Raji (cell line): ENCODE results near the gene FOXRED2.

Source experiments
- POLR2A ChIP-seq: IDR thresholded peaks from 2 replicates; pipeline ENCODE4 v1.6.1; 2011; ENCODE audit warnings: low read depth, low read length, control low read depth; ENCODE audit not compliant: insufficient read depth

Gene FOXRED2

DNA sequence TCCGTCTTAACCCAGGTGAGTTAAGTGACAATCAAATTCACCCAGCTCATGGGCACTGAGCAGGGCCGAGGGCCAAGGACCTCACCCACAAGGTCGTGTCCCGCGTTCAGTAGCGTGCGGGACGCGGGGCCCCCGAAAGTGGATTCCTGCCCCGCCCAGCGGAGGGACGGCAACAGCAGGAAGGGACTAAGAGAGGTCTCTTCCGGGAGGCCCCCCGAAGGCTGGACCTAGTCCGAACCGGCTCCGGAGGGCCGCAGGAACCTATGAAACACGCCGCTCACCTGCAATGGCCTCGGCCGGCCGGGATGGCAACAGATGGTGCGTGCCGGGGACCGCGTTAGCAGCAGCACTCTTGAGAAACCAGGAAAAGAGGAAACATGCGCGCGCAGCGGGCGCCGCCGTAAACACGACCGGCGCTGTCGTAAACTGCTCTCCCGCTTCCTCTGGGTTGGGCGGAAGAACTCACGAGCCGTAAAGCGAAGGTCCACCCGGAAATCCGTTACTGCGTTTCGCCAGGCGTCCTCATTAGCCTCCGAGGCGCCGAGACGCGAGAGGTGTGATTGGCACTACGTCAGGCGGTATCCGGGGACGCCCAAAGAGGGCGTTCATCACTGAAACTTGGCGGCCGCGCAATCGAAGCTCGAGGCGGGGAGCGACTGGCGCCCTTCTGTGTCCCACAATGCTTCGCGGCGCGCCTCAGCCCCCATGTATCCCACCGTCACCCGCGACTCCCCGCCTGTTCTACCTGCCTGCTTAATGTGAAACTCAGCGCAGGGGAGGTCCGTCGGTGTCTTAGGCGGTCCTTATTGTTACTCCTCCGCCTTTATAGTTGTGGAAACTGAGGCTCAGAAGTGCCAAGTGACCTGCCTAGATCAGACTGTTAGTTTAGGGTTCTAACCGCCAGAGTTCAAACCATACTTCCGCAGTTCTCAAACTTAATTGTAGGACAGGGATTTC is 22.2 kb upstream of the FOXRED2 start, which contains the start of gene EIF3D:
EIF3D (minus strand) TSS at position 372 of the 957 bp plus-strand sequence. CDS start 3,045 bp downstream, outside the sequence.
- peak; percentile 88 for TF ChIP-seq POLR2A

DNA sequence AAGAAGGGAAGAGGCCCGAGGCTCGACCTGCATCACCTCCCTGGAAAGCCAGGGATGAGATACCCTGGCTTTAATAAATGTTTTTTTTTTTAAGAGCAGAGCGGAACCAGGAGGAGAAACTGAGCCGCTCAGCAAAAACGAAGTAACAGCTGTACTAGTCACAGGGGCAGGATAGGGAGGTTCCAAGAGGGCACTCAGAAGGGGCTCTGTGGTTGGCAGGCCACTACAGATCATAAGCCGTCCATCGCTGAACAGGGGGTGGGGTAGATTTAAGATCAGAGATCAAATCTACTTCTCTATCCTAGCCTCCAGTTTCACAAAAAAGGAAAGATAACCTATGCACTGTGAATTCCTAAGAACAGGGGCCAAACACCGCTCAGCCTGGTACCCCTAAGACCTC is 21.5 kb upstream of the FOXRED2 start:
- TF ChIP-seq POLR2A: no peak

DNA sequence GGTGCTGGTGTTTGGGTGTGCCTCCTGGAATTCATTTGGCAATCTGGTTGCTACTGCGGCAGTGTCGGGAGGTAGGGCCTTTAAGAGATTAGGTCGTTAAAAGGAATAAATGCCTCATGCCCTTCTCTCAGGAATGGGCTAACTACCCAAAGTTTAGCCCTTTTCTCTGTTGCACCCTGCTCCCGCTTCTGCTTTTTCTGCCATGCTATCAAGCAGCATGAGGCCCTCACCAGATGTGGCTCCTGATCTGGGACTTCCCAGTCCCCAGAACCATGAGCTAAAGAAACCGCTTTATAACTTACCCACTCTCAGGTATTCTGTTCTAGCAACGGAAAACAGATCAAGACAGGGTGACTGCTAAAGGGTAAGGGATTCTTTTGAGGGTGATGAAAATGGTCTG is 15.8 kb upstream of the FOXRED2 start:
- TF ChIP-seq POLR2A: no peak

DNA sequence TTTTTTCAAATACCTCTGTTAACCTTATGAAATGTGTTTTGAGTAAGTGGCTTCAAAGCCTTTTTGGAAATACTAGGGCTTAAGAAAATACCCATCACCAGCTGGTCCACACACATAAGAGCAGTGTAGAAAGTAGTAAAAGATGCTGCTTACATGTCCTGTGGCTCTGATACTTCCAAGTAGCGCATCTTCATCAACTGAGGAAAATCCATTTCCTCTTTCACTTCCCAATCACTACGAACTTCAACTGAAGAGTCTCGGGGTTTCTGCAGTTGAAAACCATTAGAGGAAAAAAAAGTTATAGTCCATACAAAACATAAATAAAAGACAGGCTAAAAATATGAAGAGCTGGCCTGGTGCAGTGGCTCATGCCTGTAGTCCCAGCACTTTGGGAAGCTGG is 13.6 kb upstream of the FOXRED2 start:
- TF ChIP-seq POLR2A: no peak

DNA sequence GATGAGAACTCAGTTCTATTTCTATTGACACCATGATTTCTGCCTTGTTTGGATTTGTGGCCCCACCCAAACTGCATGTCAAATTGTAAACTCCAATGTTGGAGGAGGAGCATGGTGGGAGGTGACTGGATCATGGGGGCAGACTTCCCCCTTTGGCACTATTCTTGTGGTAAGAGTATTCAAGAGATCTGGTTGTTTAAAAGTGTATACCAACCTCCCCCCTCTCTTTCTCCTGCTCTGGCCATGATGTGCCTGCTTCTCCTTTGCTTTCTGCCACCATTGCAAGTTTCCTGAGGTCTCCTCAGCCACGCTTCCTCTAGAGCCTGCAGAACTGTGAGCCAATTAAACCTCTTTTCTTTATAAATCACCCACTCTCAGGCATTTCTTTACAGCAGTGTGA is 7.9 kb upstream of the FOXRED2 start:
- TF ChIP-seq POLR2A: no peak

DNA sequence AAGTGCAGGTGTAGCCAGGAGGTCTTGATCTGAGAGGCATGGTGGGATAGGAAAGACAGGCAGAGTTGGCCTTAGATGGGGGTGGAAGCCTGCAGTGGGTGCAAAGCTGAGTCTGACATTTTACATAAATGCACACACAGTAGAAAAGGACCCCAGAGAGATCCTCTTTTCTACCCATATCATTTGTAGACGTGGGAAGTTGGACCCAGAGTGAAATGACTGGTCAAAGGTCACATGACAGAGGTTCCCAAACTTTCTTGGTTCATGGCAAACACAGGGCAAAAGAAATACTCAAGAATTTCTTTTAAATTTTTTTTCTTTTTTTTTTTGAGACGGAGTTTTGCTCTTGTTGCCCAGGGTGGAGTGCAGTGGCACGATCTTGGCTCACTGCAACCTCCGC is 6.2 kb upstream of the FOXRED2 start:
- TF ChIP-seq POLR2A: no peak

DNA sequence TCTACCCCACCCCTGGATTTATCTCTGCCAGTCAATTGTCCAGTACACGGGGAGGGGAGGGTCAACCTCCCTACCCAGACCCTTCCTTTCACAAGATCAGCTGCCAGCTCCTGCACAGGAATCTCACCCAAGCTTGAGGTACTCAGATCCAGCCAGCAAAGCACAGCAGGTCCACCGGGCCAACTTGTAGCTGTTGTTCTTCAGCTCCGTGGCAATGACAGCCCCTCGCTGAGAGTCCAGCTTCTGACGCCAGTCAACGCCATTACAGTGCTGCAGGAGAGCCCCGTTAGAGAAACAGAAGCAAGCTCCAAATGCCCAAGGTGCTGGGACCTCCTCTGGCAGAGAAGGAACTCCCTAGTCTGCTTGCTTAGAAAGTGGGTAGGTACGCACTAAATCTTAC is 5.5 kb upstream of the FOXRED2 start:
- no peak for TF ChIP-seq POLR2A

DNA sequence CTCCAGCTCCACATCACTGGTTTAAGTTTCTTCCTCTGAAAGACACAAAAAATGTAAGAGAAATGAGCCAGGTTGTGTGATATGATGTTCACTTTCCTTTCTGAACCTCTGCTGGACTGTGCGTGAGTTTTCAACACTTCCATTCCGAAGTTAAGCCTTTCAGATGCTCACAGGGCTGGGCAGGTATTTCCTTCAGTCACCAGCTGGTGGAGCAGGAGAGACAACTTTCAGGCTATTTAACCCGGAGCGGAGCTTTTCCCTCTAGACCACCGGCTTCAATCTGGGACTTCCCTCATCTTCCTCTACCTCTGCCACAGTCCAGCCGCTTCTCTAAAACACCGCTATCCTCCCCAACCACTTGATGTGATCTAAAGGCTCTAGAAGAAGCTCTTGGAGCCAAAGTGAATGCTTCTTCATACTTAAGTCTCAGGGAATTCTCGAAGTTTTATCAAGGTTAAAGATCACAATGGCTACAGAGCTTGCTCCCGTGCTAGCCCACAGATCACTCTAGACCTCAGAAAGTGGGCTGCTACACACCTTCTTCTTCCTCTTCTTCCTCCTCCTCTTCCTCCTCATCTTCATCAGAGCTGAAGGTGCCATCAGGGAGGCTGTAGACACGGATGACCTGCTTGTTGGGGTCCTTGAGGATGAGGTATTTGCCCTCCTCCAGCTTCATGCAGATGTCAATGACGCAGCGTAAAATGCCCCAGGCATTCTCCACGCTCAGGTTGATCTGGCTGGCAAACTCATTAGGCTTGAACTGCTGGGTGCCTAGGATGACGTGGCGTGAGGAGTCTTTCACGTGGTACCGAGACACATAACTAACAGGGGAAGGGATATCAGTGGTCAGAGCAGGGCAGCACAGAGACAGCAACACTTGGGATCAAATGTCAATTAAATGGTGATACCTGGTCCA is 4.4 kb upstream of the FOXRED2 start:
- no peak for TF ChIP-seq POLR2A

DNA sequence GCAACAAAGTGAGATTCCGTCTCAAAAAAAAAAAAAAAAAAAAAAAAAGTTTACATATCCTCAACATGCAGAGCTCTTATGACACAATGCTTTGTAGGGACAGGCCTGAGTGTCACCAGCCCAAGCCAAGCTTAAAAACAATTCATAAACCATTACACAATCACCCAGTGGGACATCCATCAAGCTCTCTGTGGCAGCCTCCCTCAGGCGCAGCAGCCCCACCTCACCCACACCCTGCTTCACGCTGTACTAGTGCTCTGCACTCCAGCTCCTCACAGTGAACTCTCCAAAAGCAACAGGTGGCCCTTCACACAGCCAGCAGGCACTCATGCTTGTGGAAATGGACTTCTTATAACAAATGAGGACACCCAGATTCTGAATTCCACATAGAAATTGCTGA is 3.5 kb upstream of the FOXRED2 start:
- TF ChIP-seq POLR2A: no peak

DNA sequence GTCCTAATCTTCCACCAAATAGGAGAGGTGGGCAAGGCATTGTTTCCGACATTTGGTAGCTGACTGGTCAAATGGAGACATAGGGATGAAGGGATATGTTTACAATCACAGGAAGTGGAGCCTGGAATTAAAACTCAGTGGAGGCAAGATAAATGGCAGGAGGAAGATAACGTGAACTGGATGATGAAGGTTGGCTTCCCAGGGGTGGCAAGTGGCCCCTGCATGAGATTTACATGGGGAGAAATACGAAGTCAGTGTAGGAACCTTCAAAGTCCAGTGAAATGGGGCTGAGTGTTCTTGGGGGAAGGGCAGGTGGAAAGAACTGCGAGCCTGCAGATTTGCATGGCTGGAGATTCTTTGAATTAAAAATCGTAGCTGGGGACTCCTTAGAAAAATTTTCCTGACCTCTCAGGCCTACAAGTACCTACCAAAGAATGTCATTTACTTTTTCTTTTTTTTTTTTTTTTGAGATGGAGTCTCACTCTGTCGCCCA is 724 bp upstream of the FOXRED2 start:
- TF ChIP-seq POLR2A: no peak

DNA sequence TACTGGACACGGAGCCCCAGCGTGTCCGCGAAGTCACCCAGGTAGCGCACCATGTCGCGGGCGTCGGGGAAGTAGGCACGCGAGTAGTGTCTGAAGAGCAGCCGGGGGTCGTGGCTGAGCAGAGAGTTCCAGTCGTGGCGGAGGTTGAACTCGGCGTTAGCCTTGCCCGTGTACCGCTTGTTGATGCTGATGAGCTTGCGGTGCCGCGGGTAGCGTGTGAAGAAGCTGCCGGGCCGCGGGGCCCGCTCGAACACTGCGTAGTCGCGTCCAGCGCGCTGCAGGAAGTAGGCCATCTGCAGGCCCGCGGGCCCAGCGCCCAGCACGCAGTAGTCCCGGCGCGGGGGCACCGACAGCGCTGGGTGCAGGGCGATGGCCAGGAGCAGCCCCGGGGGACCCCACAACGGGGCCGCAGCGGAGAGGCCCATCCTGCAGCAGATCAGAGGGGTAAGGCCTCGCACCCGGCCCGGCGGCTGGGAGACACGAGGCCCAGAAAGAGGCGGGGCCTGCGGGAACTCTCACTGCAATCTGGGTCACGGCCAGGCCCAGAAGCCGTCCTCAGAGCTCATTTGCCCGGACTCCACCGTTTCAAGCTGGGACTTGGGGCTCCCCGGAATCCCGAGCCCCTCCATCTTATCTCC is 723 bp downstream of the FOXRED2 start:
- TF ChIP-seq POLR2A: no peak

DNA sequence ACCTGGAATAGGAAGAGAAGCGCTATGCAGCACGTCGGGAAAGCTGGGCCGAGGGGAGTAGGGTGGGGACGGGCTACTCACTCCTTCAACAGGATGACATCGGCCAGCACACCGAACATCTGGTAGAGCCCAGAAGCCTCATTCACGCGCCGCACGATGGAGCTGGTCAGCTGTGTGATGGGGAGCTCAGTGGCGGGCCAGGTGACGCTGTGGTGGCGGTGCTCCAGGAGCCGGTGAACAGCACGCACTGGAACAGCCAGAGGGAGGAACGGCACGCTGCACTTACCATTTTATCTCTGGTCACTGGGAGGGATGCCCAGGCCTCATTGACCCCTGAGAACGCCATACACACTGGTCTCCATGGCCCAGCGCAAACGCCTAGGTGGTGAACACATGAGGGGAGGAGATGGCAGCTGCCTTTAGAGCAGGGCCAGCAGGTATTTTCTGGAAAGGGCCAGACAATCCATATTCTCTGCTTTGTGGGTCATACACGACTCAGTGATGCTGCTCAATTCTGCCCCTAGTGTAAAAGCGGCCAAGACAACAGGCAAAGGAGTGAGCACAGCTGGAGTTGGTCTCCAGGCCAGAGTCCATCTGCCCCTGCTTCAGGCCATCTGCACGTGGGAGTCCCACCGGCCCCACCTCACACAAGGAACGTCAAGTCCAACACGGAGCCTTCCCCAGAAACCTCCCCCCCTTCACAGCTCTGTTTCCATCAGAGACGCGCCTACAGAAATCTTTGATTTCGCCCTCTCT is 8.8 kb downstream of the FOXRED2 start:
- no peak for TF ChIP-seq POLR2A

DNA sequence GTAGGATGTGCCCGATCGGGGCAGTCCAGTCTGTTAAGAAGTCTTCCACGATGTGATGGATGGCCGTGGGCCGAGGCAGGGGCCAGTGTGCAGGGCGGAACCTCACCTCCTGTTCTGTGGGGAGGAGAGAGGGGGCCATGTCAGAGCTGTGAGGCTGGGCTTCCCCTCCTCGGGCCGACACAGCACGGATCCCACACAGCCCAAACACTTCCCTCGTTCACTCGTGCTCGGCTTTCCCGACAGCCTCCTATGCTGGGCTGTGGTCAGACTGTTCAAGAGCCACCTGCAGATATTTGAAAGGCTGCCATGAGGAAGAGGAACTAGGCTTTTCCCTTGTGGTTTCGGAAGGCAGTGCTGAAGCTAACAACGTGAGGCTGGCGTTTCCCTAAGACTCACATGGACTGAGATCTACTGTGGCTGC is 13.1 kb downstream of the FOXRED2 start:
- TF ChIP-seq POLR2A: no peak

DNA sequence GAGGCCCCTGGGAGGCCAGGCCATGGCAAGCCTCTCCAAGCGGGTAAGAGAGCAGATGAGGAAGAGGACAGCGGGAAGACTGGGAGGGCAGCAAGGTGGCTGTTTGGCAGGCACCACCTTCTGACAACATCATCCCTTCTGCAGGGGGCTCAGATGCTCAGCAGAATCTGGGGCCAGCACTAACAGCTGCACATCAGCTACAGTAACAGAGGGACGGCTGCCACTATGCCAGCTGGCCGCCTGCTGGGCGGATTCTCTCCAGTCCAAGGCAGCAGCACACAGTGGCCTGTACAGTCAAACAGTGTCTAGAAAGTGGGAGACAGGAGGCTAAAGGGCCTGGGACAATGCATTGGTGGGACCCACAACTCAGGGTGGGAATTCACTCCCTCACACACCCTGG is 14.7 kb downstream of the FOXRED2 start:
- TF ChIP-seq POLR2A: no peak

DNA sequence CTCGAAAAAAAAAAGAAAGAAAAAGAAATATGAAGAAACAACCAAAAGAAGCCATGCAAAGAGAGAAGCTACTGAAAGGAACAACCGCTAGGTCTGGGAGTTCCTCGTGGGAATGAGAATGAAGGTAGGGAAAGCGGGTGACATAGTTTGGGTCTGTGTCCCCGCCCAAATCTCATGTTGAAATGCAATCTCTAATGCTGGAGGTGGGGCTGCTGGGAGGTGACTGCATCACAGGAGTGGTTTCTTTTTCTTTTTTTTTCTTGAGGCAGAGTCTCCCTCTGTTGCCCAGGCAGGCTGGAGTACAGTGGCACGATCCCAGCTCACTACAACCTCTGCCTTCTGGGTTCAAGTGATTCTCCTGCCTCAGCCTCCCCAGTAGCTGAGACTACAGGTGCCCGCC is 15.7 kb downstream of the FOXRED2 start:
- TF ChIP-seq POLR2A: no peak
